ENCODE data around the gene HLF. TPM values are rescaled to one million over a fixed set of nuclear protein-coding genes. Genes with fewer than 3 reads are reported as not detected.

Gene HLF
- total and polyA plus RNA-seq, 2 experiments from 2014 or later, result 0.29 to 0.74 TPM

DNA sequence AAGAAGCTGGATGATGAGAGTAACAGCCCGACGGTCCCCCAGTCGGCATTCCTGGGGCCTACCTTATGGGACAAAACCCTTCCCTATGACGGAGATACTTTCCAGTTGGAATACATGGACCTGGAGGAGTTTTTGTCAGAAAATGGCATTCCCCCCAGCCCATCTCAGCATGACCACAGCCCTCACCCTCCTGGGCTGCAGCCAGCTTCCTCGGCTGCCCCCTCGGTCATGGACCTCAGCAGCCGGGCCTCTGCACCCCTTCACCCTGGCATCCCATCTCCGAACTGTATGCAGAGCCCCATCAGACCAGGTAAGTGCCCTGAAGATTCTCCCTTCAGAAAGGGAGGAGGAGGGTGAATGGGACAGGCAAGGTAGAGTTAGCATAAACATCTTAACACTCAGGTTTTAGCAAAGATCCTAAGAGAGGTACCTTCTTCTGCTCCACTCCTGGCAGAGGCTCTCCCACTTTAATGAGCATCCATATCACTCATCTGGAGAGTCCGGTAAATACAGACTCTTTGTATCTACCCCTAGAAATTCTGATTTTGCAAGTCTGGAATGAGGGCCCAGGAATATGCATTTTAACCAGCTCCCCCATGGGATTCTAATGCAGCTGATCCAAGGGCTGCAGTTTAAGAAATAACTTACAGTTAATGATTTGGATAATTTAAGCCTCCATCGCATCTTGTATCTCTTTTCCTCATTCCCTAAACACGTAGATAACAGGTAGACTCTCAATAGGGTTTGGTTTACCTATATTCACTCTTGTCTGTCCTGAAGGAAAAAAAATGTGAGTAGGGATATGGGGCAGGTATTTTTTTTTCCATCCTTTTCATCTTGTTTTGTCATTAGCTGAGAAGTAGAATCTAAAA, 3.3 kb downstream of the HLF start:
- no peak for DNase-seq (ENCODE audit: low read depth in 1 of 2, low spot score in 1 of 2)
- no peak for TF ChIP-seq CTCF (IDR thresholded peaks at IDR 0.05; ENCODE audit: low read depth, low read length)
- H3K4me3 ChIP-seq, result no peak overlapping the region
- H3K36me3 ChIP-seq, result no peaks in the 10 kb centered on the region
- H3K27ac ChIP-seq, result no peak overlapping the region
- no peaks in the 10 kb centered on the region for H3K9me3 ChIP-seq (ENCODE audit: low read depth)
- H3K4me1 ChIP-seq (ENCODE audit: low read depth), result no peaks in the 10 kb centered on the region
- H3K27me3 ChIP-seq, result peaks cover 72% of the 10 kb centered on the region

DNA sequence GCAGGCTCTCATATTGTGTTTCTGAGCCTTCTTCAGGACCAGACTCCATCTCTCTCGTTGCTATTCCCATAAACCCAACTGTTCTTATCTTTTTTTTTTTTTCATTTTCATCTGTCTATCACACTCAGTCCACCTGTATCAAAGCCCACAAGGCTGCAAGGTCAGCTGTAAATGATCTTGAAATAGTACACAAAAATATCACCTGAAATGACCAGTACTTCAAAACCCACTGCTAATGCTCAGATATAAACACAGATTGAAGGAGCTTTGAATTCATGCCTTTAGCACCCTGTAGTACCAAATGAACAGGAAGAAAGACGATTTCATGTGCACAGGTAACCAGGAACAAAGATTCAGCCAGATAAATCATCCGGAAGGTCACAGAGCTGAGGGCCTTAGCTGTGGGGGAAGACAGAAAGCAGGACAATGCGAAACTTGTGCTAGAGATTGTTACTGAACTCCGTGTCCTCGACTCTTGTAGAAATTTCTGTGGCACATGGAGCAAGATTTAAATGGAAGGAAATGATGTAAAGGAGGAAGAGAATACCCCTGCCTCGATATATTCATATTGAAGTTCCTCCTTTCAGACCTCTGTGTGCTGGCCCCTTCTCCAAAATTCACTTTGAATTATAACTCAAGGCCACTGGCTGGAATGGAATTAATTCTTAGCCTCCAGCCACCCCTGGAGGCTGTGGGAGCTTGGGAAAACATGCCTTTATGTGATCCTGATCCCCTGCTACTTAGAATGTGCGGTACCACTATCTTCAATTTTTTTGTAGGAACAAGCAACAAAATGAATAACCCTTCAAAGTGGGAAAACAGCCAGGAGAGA, 4.1 kb downstream of the HLF start:
- DNase-seq (ENCODE audit: low read depth in 1 of 2, low spot score in 1 of 2), result no peak
- H3K36me3 ChIP-seq, result no peaks in the 10 kb centered on the region
- H3K4me1 ChIP-seq (ENCODE audit: low read depth), result no peaks in the 10 kb centered on the region
- no peak overlapping the region for H3K27ac ChIP-seq
- H3K9me3 ChIP-seq (ENCODE audit: low read depth), result no peaks in the 10 kb centered on the region
- TF ChIP-seq CTCF (IDR thresholded peaks at IDR 0.05; ENCODE audit: low read depth, low read length), result no peak
- H3K4me3 ChIP-seq, result no peak overlapping the region
- H3K27me3 ChIP-seq, result peaks cover 64% of the 10 kb centered on the region

DNA sequence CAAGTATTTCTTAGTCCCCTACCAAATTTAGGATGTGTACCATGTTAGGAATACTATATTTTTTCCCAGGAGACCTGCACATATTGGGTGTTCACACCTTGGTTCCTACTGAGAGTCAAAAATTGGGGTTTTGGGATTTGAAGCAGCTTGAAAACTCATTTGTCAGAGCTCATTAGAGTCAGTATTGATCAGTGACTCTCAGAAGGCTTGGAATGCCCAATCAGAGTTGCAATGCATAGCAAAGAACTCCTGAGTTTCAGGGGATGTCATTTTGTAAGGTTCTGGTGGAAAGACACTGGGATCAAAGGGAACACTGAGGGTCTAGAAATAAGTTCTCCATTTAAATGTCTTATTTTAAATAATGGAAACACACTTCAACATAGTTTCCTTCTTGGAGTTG, 5.1 kb downstream of the HLF start:
- TF ChIP-seq CTCF (IDR thresholded peaks at IDR 0.05; ENCODE audit: low read depth, low read length), result no peak
- DNase-seq (ENCODE audit: low read depth in 1 of 2, low spot score in 1 of 2), result no peak
- no peak overlapping the region for H3K4me3 ChIP-seq
- H3K27me3 ChIP-seq, result peaks cover 53% of the 10 kb centered on the region
- no peak overlapping the region for H3K27ac ChIP-seq
- no peaks in the 10 kb centered on the region for H3K4me1 ChIP-seq (ENCODE audit: low read depth)
- no peaks in the 10 kb centered on the region for H3K36me3 ChIP-seq
- H3K9me3 ChIP-seq (ENCODE audit: low read depth), result no peaks in the 10 kb centered on the region

DNA sequence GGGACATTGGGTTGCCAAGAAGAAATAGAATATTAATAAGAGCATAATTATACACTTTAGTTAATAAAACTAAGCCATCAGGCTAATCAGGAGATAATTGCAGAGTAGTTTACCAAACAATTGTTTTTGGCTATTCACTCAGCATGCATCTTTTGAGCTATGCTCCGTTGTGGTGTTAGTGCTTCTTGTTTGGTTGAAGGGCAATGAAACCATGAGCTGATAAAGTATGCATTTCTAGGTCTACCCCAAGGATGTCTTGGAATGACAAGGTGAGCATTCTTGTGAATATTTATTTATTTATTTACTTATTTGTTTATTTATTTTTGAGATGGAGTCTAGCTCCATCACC, 6.4 kb downstream of the HLF start:
- no peak for TF ChIP-seq CTCF (IDR thresholded peaks at IDR 0.05; ENCODE audit: low read depth, low read length)
- Histone ChIP-seq H3K9me3 (ENCODE audit: low read depth) (no peaks in the 10 kb centered on the region), H3K4me1 (ENCODE audit: low read depth) (no peaks in the 10 kb centered on the region), H3K27ac (no peak overlapping the region), H3K36me3 (no peaks in the 10 kb centered on the region), H3K4me3 (no peak overlapping the region), H3K27me3 (peaks cover 40% of the 10 kb centered on the region)
- no peak for DNase-seq (ENCODE audit: low read depth in 1 of 2, low spot score in 1 of 2)

DNA sequence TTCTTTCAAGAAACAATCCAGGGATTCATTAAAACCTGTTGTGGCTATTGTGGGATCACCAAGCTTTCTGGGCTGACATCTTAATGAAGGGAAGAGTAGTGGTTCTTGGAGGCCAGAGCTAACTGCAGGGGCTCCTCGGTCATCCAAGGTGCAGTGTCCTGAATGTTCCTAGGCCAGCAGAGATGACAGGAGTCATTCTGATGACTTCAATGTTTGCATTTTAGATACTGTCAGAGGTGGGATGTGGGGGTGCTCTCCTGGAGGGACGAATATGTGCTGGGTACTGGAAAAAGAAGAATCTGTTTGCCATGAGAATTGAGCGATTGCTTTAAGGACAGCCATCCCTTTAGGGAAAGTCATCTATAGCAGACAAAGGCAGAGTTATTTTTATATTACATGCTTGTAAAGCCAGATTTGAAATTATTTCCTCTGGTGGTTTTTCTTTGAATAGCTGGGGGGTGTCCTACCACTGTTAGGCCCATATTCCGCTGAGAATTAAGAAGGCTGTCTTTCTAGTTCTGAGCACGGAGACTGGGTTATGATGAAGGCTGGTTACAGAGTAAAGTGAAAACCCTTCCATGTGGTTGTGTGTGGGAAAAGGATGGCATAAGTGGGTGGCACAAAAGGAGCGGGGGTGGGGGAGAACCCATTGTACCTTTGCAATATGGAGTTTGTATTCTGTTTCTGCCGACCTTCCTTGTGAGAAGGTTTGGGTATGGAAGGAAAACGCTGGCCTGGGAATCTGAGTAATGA, 7.4 kb downstream of the HLF start:
- no peak for DNase-seq (ENCODE audit: low read depth in 1 of 2, low spot score in 1 of 2)
- H3K9me3 ChIP-seq (ENCODE audit: low read depth), result no peaks in the 10 kb centered on the region
- no peaks in the 10 kb centered on the region for H3K36me3 ChIP-seq
- peaks cover 31% of the 10 kb centered on the region for H3K27me3 ChIP-seq
- TF ChIP-seq CTCF (IDR thresholded peaks at IDR 0.05; ENCODE audit: low read depth, low read length), result no peak
- no peaks in the 10 kb centered on the region for H3K4me1 ChIP-seq (ENCODE audit: low read depth)
- no peak overlapping the region for H3K4me3 ChIP-seq
- H3K27ac ChIP-seq, result no peak overlapping the region
